K562 (cell line): ENCODE data around the gene GSDME. TPM values are rescaled to one million over a fixed set of nuclear protein-coding genes. Genes with fewer than 3 reads are reported as not detected.
A peak's percentile ranks its signal among the peaks of the same experiment; 100 is the strongest.

Experiments
- ATAC-seq: fragments of 200-7000 bp; cut with Tn5 transposase; 3 replicates; pipeline ENCODE4 v1.9.1; 2020; ENCODE audit warnings: moderate library complexity
- BruUV-seq: library from RNA; stranded (reverse); fragments of 400-500 nt; replicated peaks from 2 replicates; lab custom pipeline; 2021; lab: Mats Ljungman, UMichigan
- CTCF ChIA-PET: fragments of 300-600 bp; formaldehyde crosslinking; extraction: SDS; loops from one replicate; lab custom pipeline; 2021; ENCODE audit warnings: low intra/inter-chr PET ratio; lab: Yijun Ruan, JAX
- POLR2A ChIA-PET: fragments of 300-600, 350-650 bp; sonication (Branson Sonifier 250); formaldehyde crosslinking; extraction: SDS; loops from one replicate; lab custom pipeline; 2021; ENCODE audit warnings: antibody characterized with exemption, inconsistent platforms; lab: Yijun Ruan, JAX
- DNase-seq, 4 experiments: peaks; one replicate each; pipeline versions ENCODE4 v3.0.0 to v3.0.0-alpha.2; 2011 to 2018; ENCODE audit warnings: low spot score in 3 of 4, mixed read lengths in 3 of 4; ENCODE audit errors: extremely low read depth in 1 of 4
- FAIRE-seq: peaks from 2 replicates; lab custom pipeline; 2011; peaks lifted over from hg19 to GRCh38; lab: Jason Lieb, UNC
- H2AFZ ChIP-seq: 2 replicates; pipeline ENCODE4 v1.6.0; 2011; ENCODE audit warnings: low read depth, low read length, control low read depth, inconsistent platforms
- H3K27ac ChIP-seq: fragments of 200-600 bp; 3 replicates; pipeline ENCODE4 v1.8.0; 2011; ENCODE audit warnings: low read depth, mild to moderate bottlenecking, control low read depth, inconsistent platforms, low read length, moderate library complexity, mixed read lengths; ENCODE audit errors: extremely low read depth
- H3K27me3 ChIP-seq, 2 experiments: fragments of 300-600 bp in 1 of 2; 2 replicates in 1 of 2; 3 replicates in 1 of 2; pipeline versions ENCODE4 v1.6.0 to v1.8.0; 2011; ENCODE audit warnings: inconsistent platforms in 2 of 2, low read length in 2 of 2, mild to moderate bottlenecking in 1 of 2, mixed read lengths in 1 of 2, moderate library complexity in 1 of 2; ENCODE audit not compliant: control insufficient read depth in 2 of 2, insufficient read depth in 2 of 2
- H3K36me3 ChIP-seq: fragments of 300-600 bp; 3 replicates; pipeline ENCODE4 v1.8.0; 2011; ENCODE audit warnings: mild to moderate bottlenecking, low read length, inconsistent platforms; ENCODE audit not compliant: control insufficient read depth, insufficient read depth
- H3K4me1 ChIP-seq, 2 experiments: fragments of 200-600 bp in 1 of 2; replicated peaks in 1 of 2; 2 replicates in 1 of 2; 3 replicates in 1 of 2; pipeline versions ENCODE4 v1.5.1 to v1.8.0; 2011; ENCODE audit warnings: inconsistent platforms in 2 of 2, low read length in 2 of 2, mild to moderate bottlenecking in 1 of 2, mixed read lengths in 1 of 2, moderate library complexity in 1 of 2; ENCODE audit not compliant: control insufficient read depth in 2 of 2, insufficient read depth in 2 of 2
- H3K4me2 ChIP-seq: 2 replicates; pipeline ENCODE4 v1.6.1; 2011; ENCODE audit warnings: low read length, control low read depth, inconsistent platforms, mixed read lengths; ENCODE audit not compliant: insufficient read depth
- H3K4me3 ChIP-seq: fragments of 200-600 bp; sonication (generic), shearing (Covaris generic); 2 replicates; pipeline ENCODE4 v1.5.1; 2016; ENCODE audit warnings: control low read depth, inconsistent platforms
- H3K79me2 ChIP-seq: fragments of 200-600 bp; 3 replicates; pipeline ENCODE4 v1.8.0; 2011; ENCODE audit warnings: low read length, inconsistent platforms; ENCODE audit not compliant: control insufficient read depth, insufficient read depth
- H3K9ac ChIP-seq, 2 experiments: 2 replicates each; pipeline versions ENCODE4 v1.6.0 to v1.6.1; 2011; ENCODE audit warnings: low read depth in 2 of 2, low read length in 2 of 2, control low read depth in 1 of 2, inconsistent platforms in 1 of 2, mild to moderate bottlenecking in 1 of 2, mixed read lengths in 1 of 2; ENCODE audit not compliant: insufficient read depth in 1 of 2
- H3K9me1 ChIP-seq: one replicate; pipeline ENCODE4 v1.6.0; 2011; ENCODE audit warnings: inconsistent platforms, mild to moderate bottlenecking, low read length, moderate library complexity; ENCODE audit not compliant: control insufficient read depth, insufficient read depth
- H3K9me3 ChIP-seq: replicated peaks from 2 replicates; pipeline ENCODE4 v1.5.1; 2011; ENCODE audit warnings: low read depth, low read length, inconsistent platforms; ENCODE audit not compliant: control insufficient read depth, insufficient read depth
- H4K20me1 ChIP-seq: replicated peaks from 2 replicates; pipeline ENCODE4 v1.6.1; 2011; ENCODE audit warnings: low read length, inconsistent platforms, mixed read lengths; ENCODE audit not compliant: control insufficient read depth, insufficient read depth
- CREB1 ChIP-seq, 2 experiments: sonication (generic) in 1 of 2; formaldehyde crosslinking in 1 of 2; IDR thresholded peaks; 2 replicates each; pipeline versions ENCODE4 v1.6.1 to v1.8.0; 2012 to 2022; ENCODE audit warnings: inconsistent platforms in 1 of 2, mild to moderate bottlenecking in 1 of 2, missing genetic modification reagents in 1 of 2, moderate library complexity in 1 of 2
- DMBX1 ChIP-seq: fragments of 250-450 bp; sonication (Bioruptor Pico); IDR thresholded peaks from 2 replicates; pipeline ENCODE4 v1.8.0; 2022; ENCODE audit warnings: inconsistent platforms, mild to moderate bottlenecking, moderate library complexity, borderline replicate concordance
- EP300 ChIP-seq: IDR thresholded peaks from 2 replicates; pipeline ENCODE4 v1.6.1; 2012; ENCODE audit warnings: low read length, improper control_type of control experiment
- HBP1 ChIP-seq: fragments of 450-650 bp; formaldehyde crosslinking; IDR thresholded peaks from 2 replicates; pipeline ENCODE4 v1.4.0; 2022; ENCODE audit warnings: missing genetic modification characterization
- JUND ChIP-seq, 2 experiments: IDR thresholded peaks; 2 replicates in 1 of 2; 3 replicates in 1 of 2; pipeline ENCODE4 v1.6.1; 2011; ENCODE audit warnings: borderline replicate concordance in 2 of 2, low read depth in 2 of 2, low read length in 2 of 2, improper control_type of control experiment in 1 of 2, missing biosample characterization in 1 of 2, missing genetic modification characterization in 1 of 2, missing genetic modification reagents in 1 of 2
- NFATC3 ChIP-seq: fragments of 450-650 bp; IDR thresholded peaks from 2 replicates; pipeline ENCODE4 v1.6.1; 2017; ENCODE audit warnings: mild to moderate bottlenecking
- NKRF ChIP-seq: fragments of 450-650 bp; IDR thresholded peaks from 2 replicates; pipeline ENCODE4 v1.6.1; 2016; ENCODE audit warnings: borderline replicate concordance
- PTRF ChIP-seq: fragments of 450-650 bp; IDR thresholded peaks from 2 replicates; pipeline ENCODE4 v1.6.1; 2016; ENCODE audit warnings: mild to moderate bottlenecking, missing genetic modification characterization, missing compliant biosample characterization
- RAD51 ChIP-seq: fragments of 450-650 bp; IDR thresholded peaks from 2 replicates; pipeline ENCODE4 v1.7.1; 2016; ENCODE audit warnings: low read depth, mild to moderate bottlenecking, borderline replicate concordance
- ZNF280B ChIP-seq: fragments of 250-450 bp; sonication (Bioruptor Pico); IDR thresholded peaks from 2 replicates; pipeline ENCODE4 v1.5.1; 2021; ENCODE audit warnings: mild to moderate bottlenecking
- WGBS: fragments of 100-300 bp; shearing (Covaris generic); methylation state at CpG from one replicate; pipeline ENCODE4 v1.1.6; 2016; ENCODE audit warnings: low coverage, mixed read lengths; ENCODE audit not compliant: insufficient coverage; ENCODE audit errors: missing lambda C conversion rate; 5-methylcytosine and 5-hydroxymethylcytosine counted together
- in situ Hi-C: fragments of 300-500 bp; cut with MboI; formaldehyde crosslinking; loops from 4 replicates; pipeline ENCODE4 v1.15.0; 2018; ENCODE audit warnings: inconsistent platforms, mixed read lengths
- intact Hi-C: fragments of 100-400 bp; cut with micrococcal nuclease; formaldehyde crosslinking; loops from 2 replicates; pipeline ENCODE4 v1.14.2; 2022
- polyA plus RNA-seq, 8 experiments: library from polyadenylated mRNA; depleted of rRNA in 4 of 8; stranded (reverse) in 5 of 8; unstranded in 3 of 8; fragments of >200 nt; fragmentation: Nextera tagmentation in 2 of 8; fragmentation: Illumina TruSeq in 1 of 8; extraction: Ambion mirVana in 2 of 8; extraction: Trizol in 1 of 8; gene quantifications; 2 replicates each; pipeline versions ENCODE4 v1.2.1 to v1.2.3, GENCODE V29; 2011 to 2014; ENCODE audit warnings: inconsistent platforms in 1 of 8, missing spikeins in 1 of 8
- total RNA-seq, 7 experiments: library from RNA; depleted of rRNA in 6 of 7; stranded (reverse); fragments of >200 nt in 6 of 7; fragmentation: Illumina TruSeq in 2 of 7; extraction: Trizol in 2 of 7; gene quantifications; 2 replicates each; pipeline versions ENCODE4 v1.2.1 to v1.2.3, GENCODE V29; 2011 to 2021; ENCODE audit warnings: low replicate concordance in 1 of 7

Gene GSDME
- total and polyA plus RNA-seq, 9 of the 15 experiments (the other 6 are each of a cell fraction or from before 2014, with no cell fraction given): 0.37 to 1.9 (median 0.62) TPM

GRCh38 chr7:24777806-24778205 lies 20.5 kb upstream of the GSDME start:
- Histone ChIP-seq H3K9me3 (no peaks in the 10 kb centered on the region), H3K4me2 (no peak overlapping the region), H3K9me1 (no peaks in the 10 kb centered on the region), H3K9ac (no peak overlapping the region), H3K27me3 (no peaks in the 10 kb centered on the region), H3K4me3 (no peak overlapping the region), H3K27ac (no peak overlapping the region), H3K79me2 (no peaks in the 10 kb centered on the region), H4K20me1 (no peaks in the 10 kb centered on the region), H3K4me1 (peaks cover 3 to 16% of the 10 kb centered on the region in 2 experiments; a peak in 3 of 5 replicates), H2AFZ (no peak overlapping the region), H3K36me3 (no peaks in the 10 kb centered on the region)
- ChIA-PET CTCF (no interaction called here), POLR2A (interaction anchor here (0.6 to 4.5 kb wide), 5 partner anchors 9 to 322 kb away, joined by 3 to 20 read pairs (median 6); no protein-coding TSS in a partner anchor)
- intact Hi-C loops: loop anchor here (2.0 kb wide), 1 partner anchor 15 kb away; no protein-coding TSS in a partner anchor
- DNase-seq (no peak), FAIRE-seq (no peak), ATAC-seq (no peak)
- WGBS: 84% methylated on average over 2 of the region's 3 CpGs
- no TSS peak for BruUV-seq
- in situ Hi-C loops: no loop called here
- peak; percentile 57; the same call in 1 of the 2 replicates for TF ChIP-seq HBP1 (CRISPR knock-in tag)
- TF ChIP-seq NFATC3: no peak
- TF ChIP-seq CREB1 (IDR thresholded peaks at IDR 0.05): no peak
- TF ChIP-seq CREB1 (CRISPR knock-in tag; IDR thresholded peaks at IDR 0.05): no peak
- TF ChIP-seq NKRF: no peak
- TF ChIP-seq PTRF (tag): 0 out of 2 replicates have a peak, but pooled peaks have one; percentile 37
- TF ChIP-seq DMBX1 (CRISPR knock-in tag): peak; percentile 5; the same call in 1 of the 2 replicates
- no peak for TF ChIP-seq RAD51
- TF ChIP-seq EP300: no peak
- TF ChIP-seq ZNF280B: no peak
- TF ChIP-seq JUND (IDR thresholded peaks at IDR 0.05; ENCODE audit: borderline replicate concordance, low read depth, low read length): no peak
- no peak for TF ChIP-seq JUND (tag; IDR thresholded peaks at IDR 0.05; ENCODE audit: borderline replicate concordance, low read depth, low read length)
